HepG2 (cell line): Measurements from ENCODE around the gene FSHR. TPM values are rescaled to one million over a fixed set of nuclear protein-coding genes. Genes with fewer than 3 reads are reported as not detected.

Source experiments
- ATAC-seq: fragments of 200-7000 bp; cut with Tn5 transposase; 3 replicates; pipeline ENCODE4 v1.9.1; 2020; ENCODE audit warnings: mild to moderate bottlenecking, moderate library complexity
- BruUV-seq: library from RNA; stranded (reverse); fragments of 400-500 nt; replicated peaks from 2 replicates; lab custom pipeline; 2021; lab: Mats Ljungman, UMichigan
- CTCF ChIA-PET: fragments of 300-600 bp; formaldehyde crosslinking; extraction: SDS; loops from one replicate; lab custom pipeline; 2021; ENCODE audit warnings: low total read pairs, inconsistent platforms, low intra/inter-chr PET ratio; lab: Yijun Ruan, JAX
- POLR2A ChIA-PET: fragments of 350-600 bp; sonication (Branson Sonifier 250); formaldehyde crosslinking; loops from one replicate; lab custom pipeline; 2020; ENCODE audit warnings: antibody characterized with exemption, inconsistent platforms; lab: Yijun Ruan, JAX
- DNase-seq: peaks from one replicate; pipeline ENCODE4 v3.0.0-alpha.2; 2015; ENCODE audit warnings: low spot score
- FAIRE-seq: peaks from 3 replicates; lab custom pipeline; 2011; peaks lifted over from hg19 to GRCh38; lab: Jason Lieb, UNC
- H2AFZ ChIP-seq: one replicate; pipeline ENCODE4 v1.6.1; 2011; ENCODE audit warnings: low read length, inconsistent platforms
- H3K27ac ChIP-seq: fragments of 300-600 bp; 3 replicates; pipeline ENCODE4 v1.8.0; 2011; ENCODE audit warnings: mixed run types, mild to moderate bottlenecking, mixed read lengths, low read length, inconsistent platforms; ENCODE audit not compliant: insufficient read depth; ENCODE audit errors: extremely low read length
- H3K27me3 ChIP-seq, 2 experiments: fragments of 200-600 bp in 1 of 2; 2 replicates in 1 of 2; 3 replicates in 1 of 2; pipeline versions ENCODE4 v1.6.0 to v1.8.0; 2011; ENCODE audit warnings: low read length in 2 of 2, mild to moderate bottlenecking in 2 of 2, moderate library complexity in 2 of 2, inconsistent platforms in 1 of 2; ENCODE audit not compliant: insufficient read depth in 2 of 2, control insufficient read depth in 1 of 2
- H3K36me3 ChIP-seq, 2 experiments: fragments of 200-600 bp in 1 of 2; replicated peaks in 1 of 2; 2 replicates in 1 of 2; 3 replicates in 1 of 2; pipeline versions ENCODE4 v1.5.1 to v1.8.0; 2011; ENCODE audit warnings: low read length in 2 of 2, inconsistent platforms in 1 of 2; ENCODE audit not compliant: insufficient read depth in 2 of 2, control insufficient read depth in 1 of 2
- H3K4me1 ChIP-seq: 2 replicates; pipeline ENCODE4 v1.5.1; 2012; ENCODE audit warnings: low read length, inconsistent platforms; ENCODE audit not compliant: insufficient read depth
- H3K4me2 ChIP-seq: 2 replicates; pipeline ENCODE4 v1.6.0; 2011; ENCODE audit warnings: low read depth, low read length, inconsistent platforms
- H3K4me3 ChIP-seq, 3 experiments: fragments of 200-600 bp in 1 of 3; sonication (generic), shearing (Covaris generic) in 1 of 3; replicated peaks in 1 of 3; 2 replicates each; pipeline ENCODE4 v1.5.1; 2011 to 2016; ENCODE audit warnings: low read length in 3 of 3, inconsistent platforms in 2 of 3, low read depth in 2 of 3, mild to moderate bottlenecking in 2 of 3, control low read depth in 1 of 3, mixed read lengths in 1 of 3; ENCODE audit not compliant: insufficient read depth in 1 of 3
- H3K79me2 ChIP-seq: one replicate; pipeline ENCODE4 v1.6.1; 2011; ENCODE audit warnings: low read length, inconsistent platforms; ENCODE audit not compliant: insufficient read depth
- H3K9ac ChIP-seq: 2 replicates; pipeline ENCODE4 v1.6.0; 2011; ENCODE audit warnings: mild to moderate bottlenecking, low read depth, low read length, inconsistent platforms; ENCODE audit not compliant: insufficient read depth
- H3K9me3 ChIP-seq: 2 replicates; pipeline ENCODE4 v1.5.1; 2012; ENCODE audit warnings: mild to moderate bottlenecking, low read length
- H4K20me1 ChIP-seq: 2 replicates; pipeline ENCODE4 v1.6.0; 2011; ENCODE audit warnings: inconsistent platforms, mild to moderate bottlenecking, low read length, moderate library complexity; ENCODE audit not compliant: insufficient read depth
- BRCA1 ChIP-seq: sonication (generic); formaldehyde crosslinking; IDR thresholded peaks from 2 replicates; pipeline ENCODE4 v1.4.0; 2020; ENCODE audit warnings: missing genetic modification reagents
- CERS6 ChIP-seq: sonication (generic); formaldehyde crosslinking; IDR thresholded peaks from 2 replicates; pipeline ENCODE4 v1.5.0; 2020; ENCODE audit warnings: missing genetic modification reagents
- ERF ChIP-seq: IDR thresholded peaks from 2 replicates; pipeline ENCODE4 v1.6.1; 2018; ENCODE audit warnings: missing biosample characterization, missing genetic modification reagents
- GATAD1 ChIP-seq: IDR thresholded peaks from 2 replicates; pipeline ENCODE4 v1.6.1; 2016; ENCODE audit warnings: missing genetic modification reagents, missing compliant biosample characterization
- GTF3A ChIP-seq: sonication (generic); formaldehyde crosslinking; conservative IDR thresholded peaks from 2 replicates; pipeline ENCODE4 v1.4.0; 2020; ENCODE audit warnings: mild to moderate bottlenecking, missing genetic modification reagents
- HMGXB3 ChIP-seq: sonication (generic); formaldehyde crosslinking; IDR thresholded peaks from 2 replicates; pipeline ENCODE4 v1.4.0; 2020; ENCODE audit warnings: missing genetic modification reagents, borderline replicate concordance
- KDM5B ChIP-seq: sonication (generic); formaldehyde crosslinking; IDR thresholded peaks from 2 replicates; pipeline ENCODE4 v1.4.0; 2020; ENCODE audit warnings: missing genetic modification reagents, mild to moderate bottlenecking, borderline replicate concordance
- KMT2B ChIP-seq: IDR thresholded peaks from 2 replicates; pipeline ENCODE4 v1.6.1; 2016; ENCODE audit warnings: missing genetic modification reagents, missing compliant biosample characterization
- MBD4 ChIP-seq: IDR thresholded peaks from 2 replicates; pipeline ENCODE4 v1.6.1; 2012; ENCODE audit warnings: low read length, inconsistent platforms, borderline replicate concordance
- PHF5A ChIP-seq: IDR thresholded peaks from one replicate; pipeline ENCODE4 v1.6.1; 2018; ENCODE audit warnings: low read depth, missing genetic modification reagents; ENCODE audit not compliant: unreplicated experiment
- POLR2G ChIP-seq: fragments of 200-400 bp; formaldehyde crosslinking; IDR thresholded peaks from 2 replicates; pipeline ENCODE4 v1.6.1; 2018; ENCODE audit warnings: mild to moderate bottlenecking, low read depth, low read length, moderate library complexity
- REXO4 ChIP-seq: sonication (generic); formaldehyde crosslinking; IDR thresholded peaks from 2 replicates; pipeline ENCODE4 v1.8.0; 2022; ENCODE audit warnings: missing genetic modification reagents, mild to moderate bottlenecking, borderline replicate concordance
- ZNF101 ChIP-seq: sonication (generic); formaldehyde crosslinking; IDR thresholded peaks from 2 replicates; pipeline ENCODE4 v1.4.0; 2020; ENCODE audit warnings: mild to moderate bottlenecking, low read depth, missing genetic modification reagents, borderline replicate concordance
- ZNF337 ChIP-seq: sonication (generic); formaldehyde crosslinking; IDR thresholded peaks from 2 replicates; pipeline ENCODE4 v1.5.1; 2020; ENCODE audit warnings: missing genetic modification reagents, low read depth, mild to moderate bottlenecking, borderline replicate concordance
- ZNF496 ChIP-seq: sonication (generic); formaldehyde crosslinking; IDR thresholded peaks from 2 replicates; pipeline ENCODE4 v1.8.1; 2023; ENCODE audit warnings: mild to moderate bottlenecking, moderate library complexity, missing genetic modification reagents; ENCODE audit not compliant: insufficient replicate concordance
- WGBS: methylation state at CpG from one replicate; pipeline ENCODE4 v1.1.6; 2017; ENCODE audit warnings: low lambda C conversion rate; 5-methylcytosine and 5-hydroxymethylcytosine counted together
- in situ Hi-C: cut with HindIII; loops from 2 replicates; pipeline ENCODE4 v1.10.0; 2017; ENCODE audit warnings: low pct_unique_long_range_greater_than_20kb; ENCODE audit not compliant: extremely low pct_ligation_motif_present
- intact Hi-C: fragments of 100-400 bp; cut with micrococcal nuclease; formaldehyde crosslinking; loops from one replicate; pipeline ENCODE4 v1.10.0; 2022; ENCODE audit not compliant: unreplicated experiment
- polyA plus RNA-seq, 8 experiments: library from polyadenylated mRNA; depleted of rRNA in 3 of 8; stranded (reverse) in 7 of 8; unstranded in 1 of 8; fragments of >200 nt; fragmentation: Illumina TruSeq in 4 of 8; extraction: Trizol in 4 of 8; gene quantifications; 2 replicates each; pipeline versions ENCODE4 v1.2.1 to v1.2.3, GENCODE V29; 2011 to 2016; ENCODE audit warnings: low read depth in 4 of 8, missing spikeins in 1 of 8, mixed read lengths in 1 of 8; ENCODE audit not compliant: insufficient read depth in 1 of 8
- total RNA-seq, 5 experiments: library from RNA; depleted of rRNA; stranded (reverse); fragments of >200 nt; fragmentation: Illumina TruSeq; extraction: Trizol; gene quantifications; 2 replicates each; pipeline ENCODE4 v1.2.3, GENCODE V29; 2016; ENCODE audit warnings: low read depth in 1 of 5

The FSHR gene
- total and polyA plus RNA-seq, 2 of the 13 experiments (the other 11 are each of a cell fraction or from before 2014, with no cell fraction given): not detected

DNA sequence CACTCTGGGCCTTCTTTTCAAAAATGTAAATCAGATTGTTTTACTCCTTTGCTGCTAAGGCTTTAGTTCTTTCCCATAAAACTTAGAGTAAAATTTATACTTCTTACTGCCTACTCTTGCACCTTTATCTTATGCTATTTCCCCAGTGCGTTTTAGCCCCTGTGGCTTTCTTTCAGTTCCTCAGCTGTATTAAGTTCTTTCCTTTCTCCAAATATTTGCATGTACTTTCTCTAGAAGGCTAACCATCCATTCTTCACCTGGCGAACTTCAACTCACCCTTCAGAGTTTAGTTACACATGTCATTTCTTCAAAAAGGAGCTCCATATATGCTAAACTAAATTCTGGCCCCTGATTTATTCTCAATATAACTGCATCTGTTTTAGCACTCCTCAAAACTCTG lies 160.7 kb downstream of the FSHR start:
- FAIRE-seq: no peak
- Histone ChIP-seq H3K4me1 (no peaks in the 10 kb centered on the region), H3K9ac (no peak overlapping the region), H3K27ac (no peak overlapping the region), H2AFZ (no peak overlapping the region), H3K79me2 (no peaks in the 10 kb centered on the region), H3K4me2 (no peak overlapping the region), H3K9me3 (no peaks in the 10 kb centered on the region), H3K36me3 (no peaks in the 10 kb centered on the region), H3K27me3 (no peaks in the 10 kb centered on the region), H4K20me1 (no peaks in the 10 kb centered on the region), H3K4me3 (no peak overlapping the region)
- DNase-seq: no peak
- 0% methylated on average over 2 of the region's 2 CpGs for WGBS
- no peak for TF ChIP-seq ZNF101
- TF ChIP-seq REXO4 (CRISPR knock-in tag): no peak
- TF ChIP-seq GTF3A (CRISPR knock-in tag): no peak
- TF ChIP-seq CERS6 (CRISPR knock-in tag): no peak
- no peak for TF ChIP-seq GATAD1 (CRISPR knock-in tag)
- TF ChIP-seq POLR2G: no peak
- TF ChIP-seq HMGXB3 (CRISPR knock-in tag): no peak
- TF ChIP-seq KDM5B (CRISPR knock-in tag): no peak
- no peak for TF ChIP-seq BRCA1
- no peak for TF ChIP-seq PHF5A (CRISPR knock-in tag)
- TF ChIP-seq ERF (CRISPR knock-in tag): no peak
- no peak for TF ChIP-seq ZNF337 (CRISPR knock-in tag)
- TF ChIP-seq ZNF496 (CRISPR knock-in tag): no peak
- TF ChIP-seq MBD4: no peak
- TF ChIP-seq KMT2B (CRISPR knock-in tag): no peak
- CTCF ChIA-PET: no interaction called here
- POLR2A ChIA-PET: no interaction called here
- ATAC-seq: no peak
- in situ Hi-C loops (no loop called here), intact Hi-C loops (no loop called here)
- no TSS peak for BruUV-seq
